HCT116 (cell line): Measurements from ENCODE around the gene NCKAP5. TPM values are rescaled to one million over a fixed set of nuclear protein-coding genes. Genes with fewer than 3 reads are reported as not detected.

Experiments used
- ATAC-seq: fragments of 200-7000 bp; cut with Tn5 transposase; 2 replicates; pipeline ENCODE4 v1.9.1; 2020; ENCODE audit warnings: mild to moderate bottlenecking, moderate library complexity
- BruUV-seq: library from RNA; stranded (reverse); fragments of 400-500 nt; replicated peaks from 2 replicates; lab custom pipeline; 2021; lab: Mats Ljungman, UMichigan
- CTCF ChIA-PET: fragments of 300-600 bp; sonication (Branson Sonifier 250); formaldehyde crosslinking; loops from one replicate; lab custom pipeline; 2021; ENCODE audit warnings: antibody characterized with exemption; lab: Charles Lee
- POLR2A ChIA-PET: fragments of 300-600, 350-600 bp; sonication (Branson Sonifier 250); formaldehyde crosslinking; loops from one replicate; lab custom pipeline; 2021; ENCODE audit warnings: antibody characterized with exemption; lab: Charles Lee
- RAD21 ChIA-PET, 2 experiments: fragments of 300-600 bp; sonication (Branson Sonifier 250); formaldehyde crosslinking; loops; one replicate each; lab custom pipeline; 2023; ENCODE audit warnings: low total read pairs in 2 of 2; ENCODE audit not compliant: uncharacterized antibody in 2 of 2, unreplicated experiment in 2 of 2, low non-redundant PET in 1 of 2; lab: Charles Lee
- DNase-seq: peaks from one replicate; pipeline ENCODE4 v3.0.0-alpha.2; 2010; ENCODE audit warnings: low read depth, low spot score
- H2AFZ ChIP-seq: fragments of 200-600 bp; shearing (Covaris generic), sonication (generic); 2 replicates; pipeline ENCODE4 v1.6.1; 2017; ENCODE audit warnings: low read depth, mixed run types, mixed read lengths, antibody characterized with exemption, low read length; ENCODE audit not compliant: poor library complexity, severe bottlenecking
- H3K27ac ChIP-seq: 2 replicates; pipeline ENCODE4 v1.5.1; 2012; ENCODE audit warnings: low read depth, low read length
- H3K27me3 ChIP-seq: fragments of 200-600 bp; sonication (generic); 2 replicates; pipeline ENCODE4 v1.6.1; 2016; ENCODE audit warnings: mixed run types, low read length, mixed read lengths; ENCODE audit not compliant: insufficient read depth
- H3K36me3 ChIP-seq, 2 experiments: fragments of 200-500 bp in 1 of 2; fragments of 200-600 bp in 1 of 2; sonication (Bioruptor generic) in 1 of 2; sonication (generic) in 1 of 2; 2 replicates each; pipeline versions ENCODE4 v1.5.1 to v1.6.1; 2014 to 2016; ENCODE audit warnings: low read length in 2 of 2, inconsistent platforms in 1 of 2, mixed read lengths in 1 of 2, mixed run types in 1 of 2; ENCODE audit not compliant: insufficient read depth in 2 of 2, control insufficient read depth in 1 of 2
- H3K4me1 ChIP-seq, 2 experiments: fragments of 200-600 bp in 1 of 2; sonication (generic) in 1 of 2; 2 replicates each; pipeline versions ENCODE4 v1.5.1 to v1.6.1; 2012 to 2017; ENCODE audit warnings: low read length in 2 of 2, inconsistent platforms in 1 of 2, mild to moderate bottlenecking in 1 of 2, mixed read lengths in 1 of 2, mixed run types in 1 of 2, moderate library complexity in 1 of 2; ENCODE audit not compliant: insufficient read depth in 2 of 2, control insufficient read depth in 1 of 2
- H3K4me2 ChIP-seq: fragments of 200-600 bp; sonication (generic); 2 replicates; pipeline ENCODE4 v1.6.1; 2017; ENCODE audit warnings: mixed run types, low read length, mixed read lengths
- H3K4me3 ChIP-seq, 2 experiments: fragments of 200-600 bp in 1 of 2; sonication (generic) in 1 of 2; replicated peaks in 1 of 2; 2 replicates each; pipeline ENCODE4 v1.5.1; 2011 to 2016; ENCODE audit warnings: low read length in 2 of 2, control low read depth in 1 of 2, low read depth in 1 of 2, mild to moderate bottlenecking in 1 of 2, mixed read lengths in 1 of 2, mixed run types in 1 of 2
- H3K79me2 ChIP-seq: fragments of 200-600 bp; sonication (generic); 2 replicates; pipeline ENCODE4 v1.6.1; 2017; ENCODE audit warnings: mild to moderate bottlenecking, mixed run types, low read length, moderate library complexity, mixed read lengths; ENCODE audit not compliant: insufficient read depth
- H3K9ac ChIP-seq: fragments of 200-600 bp; sonication (generic); 2 replicates; pipeline ENCODE4 v1.6.1; 2016; ENCODE audit warnings: low read length, mixed read lengths
- H3K9me2 ChIP-seq: fragments of 200-600 bp; sonication (generic), shearing (Covaris generic); 2 replicates; pipeline ENCODE4 v1.6.1; 2017; ENCODE audit warnings: mixed run types, mild to moderate bottlenecking, moderate library complexity; ENCODE audit not compliant: insufficient read depth
- H3K9me3 ChIP-seq, 2 experiments: fragments of 200-500 bp in 1 of 2; fragments of 200-600 bp in 1 of 2; sonication (Bioruptor generic) in 1 of 2; sonication (generic) in 1 of 2; 2 replicates each; pipeline ENCODE4 v1.6.1; 2014 to 2017; ENCODE audit warnings: low read length in 2 of 2, mixed read lengths in 2 of 2, inconsistent platforms in 1 of 2, low read depth in 1 of 2, mild to moderate bottlenecking in 1 of 2, mixed run types in 1 of 2, moderate library complexity in 1 of 2; ENCODE audit not compliant: control insufficient read depth in 1 of 2, insufficient read depth in 1 of 2
- H4K20me1 ChIP-seq: fragments of 200-600 bp; sonication (generic), shearing (Covaris generic); 2 replicates; pipeline ENCODE4 v1.6.1; 2017; ENCODE audit warnings: mixed run types, mild to moderate bottlenecking, moderate library complexity; ENCODE audit not compliant: insufficient read depth
- CBX3 ChIP-seq: IDR thresholded peaks from 2 replicates; pipeline ENCODE4 v1.6.1; 2012; ENCODE audit warnings: low read depth
- CEBPB ChIP-seq: IDR thresholded peaks from 2 replicates; pipeline ENCODE4 v1.6.1; 2012; ENCODE audit warnings: low read depth
- CTCF ChIP-seq, 3 experiments: fragments of 200-600 bp in 1 of 3; sonication (generic) in 1 of 3; IDR thresholded peaks in 2 of 3; conservative IDR thresholded peaks in 1 of 3; 2 replicates each; pipeline ENCODE4 v1.5.1; 2012 to 2017; ENCODE audit warnings: low read depth in 2 of 3, low read length in 2 of 3, antibody characterized with exemption in 1 of 3, borderline replicate concordance in 1 of 3, control low read depth in 1 of 3, mild to moderate bottlenecking in 1 of 3, mixed read lengths in 1 of 3, mixed run types in 1 of 3, moderate library complexity in 1 of 3; ENCODE audit not compliant: insufficient read depth in 1 of 3
- EZH2 ChIP-seq: fragments of 200-600 bp; sonication (generic); IDR thresholded peaks from 2 replicates; pipeline ENCODE4 v1.6.1; 2017; ENCODE audit warnings: antibody characterized with exemption, mixed run types
- EZH2phosphoT487 ChIP-seq: fragments of 200-600 bp; IDR thresholded peaks from 2 replicates; pipeline ENCODE4 v1.6.1; 2018; ENCODE audit warnings: antibody characterized with exemption, borderline replicate concordance
- FOSL1 ChIP-seq: IDR thresholded peaks from 2 replicates; pipeline ENCODE4 v1.6.1; 2012; ENCODE audit warnings: low read depth
- MAX ChIP-seq: IDR thresholded peaks from 2 replicates; pipeline ENCODE4 v1.6.1; 2012
- POLR2A ChIP-seq: IDR thresholded peaks from 2 replicates; pipeline ENCODE4 v1.7.0; 2011; ENCODE audit warnings: borderline replicate concordance; ENCODE audit not compliant: insufficient read depth, insufficient read length; ENCODE audit errors: extremely low read depth
- POLR2AphosphoS5 ChIP-seq: IDR thresholded peaks from 2 replicates; pipeline ENCODE4 v1.6.1; 2011; ENCODE audit warnings: mild to moderate bottlenecking, low read depth, low read length, moderate library complexity
- RAD21 ChIP-seq: IDR thresholded peaks from 2 replicates; pipeline ENCODE4 v1.6.1; 2012; ENCODE audit warnings: low read depth, mild to moderate bottlenecking
- REST ChIP-seq: IDR thresholded peaks from 2 replicates; pipeline ENCODE4 v1.6.1; 2012; ENCODE audit warnings: low read depth
- SIN3A ChIP-seq: IDR thresholded peaks from 2 replicates; pipeline ENCODE4 v1.6.1; 2012; ENCODE audit warnings: low read depth
- SRF ChIP-seq: IDR thresholded peaks from 2 replicates; pipeline ENCODE4 v1.6.1; 2012; ENCODE audit warnings: low read depth
- TCF7L2 ChIP-seq: IDR thresholded peaks from 2 replicates; pipeline ENCODE4 v1.7.0; 2011; ENCODE audit warnings: borderline replicate concordance, inconsistent platforms; ENCODE audit not compliant: insufficient read depth, insufficient read length; ENCODE audit errors: extremely low read depth
- YY1 ChIP-seq: IDR thresholded peaks from 2 replicates; pipeline ENCODE4 v1.6.1; 2011; ENCODE audit warnings: low read length, low read depth, moderate library complexity, mild to moderate bottlenecking; ENCODE audit not compliant: insufficient replicate concordance; ENCODE audit errors: extremely low read depth
- ZBTB33 ChIP-seq: IDR thresholded peaks from 2 replicates; pipeline ENCODE4 v1.6.1; 2011; ENCODE audit warnings: mild to moderate bottlenecking, low read length, moderate library complexity; ENCODE audit not compliant: insufficient replicate concordance; ENCODE audit errors: extremely low read depth
- ZFX ChIP-seq: fragments of 450-650 bp; IDR thresholded peaks from 2 replicates; pipeline ENCODE4 v1.6.1; 2017
- ZNF274 ChIP-seq: fragments of 200-500 bp; sonication (Bioruptor generic); IDR thresholded peaks from 2 replicates; pipeline ENCODE4 v1.6.1; 2014; ENCODE audit warnings: mild to moderate bottlenecking, low read depth, low read length, inconsistent platforms
- intact Hi-C: fragments of 100-400 bp; cut with micrococcal nuclease; formaldehyde crosslinking; loops from 2 replicates; pipeline ENCODE4 v1.10.0; 2022
- total RNA-seq: library from RNA; stranded (reverse); gene quantifications from one replicate; pipeline ENCODE4 v1.2.1, GENCODE V29; 2021; ENCODE audit not compliant: unreplicated experiment

NCKAP5 gene
- total RNA-seq, 1 experiment from 2014 or later = 0.30 TPM

- Histone ChIP-seq H3K27me3 (no peaks in the 10 kb centered on the region), H2AFZ (no peak overlapping the region), H3K9me3 (no peaks in the 10 kb centered on the region), H4K20me1 (no peaks in the 10 kb centered on the region), H3K4me3 (no peak overlapping the region), H3K36me3 (no peaks in the 10 kb centered on the region), H3K27ac (no peak overlapping the region), H3K9me2 (no peaks in the 10 kb centered on the region), H3K4me2 (no peak overlapping the region), H3K9ac (no peak overlapping the region), H3K4me1 (no peaks in the 10 kb centered on the region), H3K79me2 (no peaks in the 10 kb centered on the region)
- ChIA-PET CTCF (no interaction called here), POLR2A (no interaction called here), RAD21 (no interaction called here)
- intact Hi-C loops = no loop called here
- TF ChIP-seq CEBPB (no peak), ZFX (no peak), POLR2A (no peak), RAD21 (no peak), TCF7L2 (no peak), SRF (no peak), CBX3 (no peak), REST (no peak), YY1 (no peak), ZBTB33 (no peak), MAX (no peak), SIN3A (no peak), POLR2AphosphoS5 (no peak), CTCF (IDR thresholded peaks at IDR 0.05 in 2 of 3, conservative IDR thresholded peaks at IDR 0.05 in 1 of 3; ENCODE audit: borderline replicate concordance in 1 of 3, insufficient read depth in 1 of 3, low read depth in 2 of 3, low read length in 2 of 3) (no peak), ZNF274 (no peak), FOSL1 (no peak), EZH2phosphoT487 (no peak), EZH2 (no peak)
- DNase-seq (no peak), ATAC-seq (no peak)
- no TSS peak for BruUV-seq
Measured at GRCh38 chr2:133416736-133417135, 151.5 kb downstream of the NCKAP5 start.
